Neural cell (in vitro differentiated cells): ENCODE results near the gene PROM2. TPM values are rescaled to one million over a fixed set of nuclear protein-coding genes. Genes with fewer than 3 reads are reported as not detected.

ENCODE experiments used
- H2AFZ ChIP-seq: fragments of 200-600, 300-800 bp; sonication (generic), shearing (Covaris generic); 2 replicates; pipeline ENCODE4 v1.6.0; 2014; ENCODE audit warnings: low read depth, mild to moderate bottlenecking, antibody characterized with exemption, low read length, moderate library complexity
- H3F3A ChIP-seq: fragments of 200-600 bp; shearing (Covaris generic); 2 replicates; pipeline ENCODE4 v1.6.1; 2016; ENCODE audit warnings: mild to moderate bottlenecking, moderate library complexity, mixed read lengths, antibody characterized with exemption, low read length; ENCODE audit not compliant: insufficient read depth, poor library complexity, severe bottlenecking
- H3K27ac ChIP-seq: fragments of 200-600, 300-800 bp; sonication (generic), shearing (Covaris generic); 2 replicates; pipeline ENCODE4 v1.5.1; 2014; ENCODE audit warnings: mild to moderate bottlenecking, low read length, moderate library complexity
- H3K27me3 ChIP-seq: fragments of 300-800, 200-600 bp; sonication (generic), shearing (Covaris generic); 2 replicates; pipeline ENCODE4 v1.6.0; 2014; ENCODE audit warnings: mild to moderate bottlenecking, low read depth, low read length, moderate library complexity; ENCODE audit not compliant: insufficient read depth
- H3K36me3 ChIP-seq: fragments of 300-800, 200-600 bp; sonication (generic), shearing (Covaris generic); 2 replicates; pipeline ENCODE4 v1.5.1; 2014; ENCODE audit warnings: mild to moderate bottlenecking, antibody characterized with exemption, low read length, moderate library complexity; ENCODE audit not compliant: insufficient read depth
- H3K4me2 ChIP-seq: fragments of 300-800, 200-600 bp; sonication (generic), shearing (Covaris generic); 2 replicates; pipeline ENCODE4 v1.6.0; 2014; ENCODE audit warnings: mild to moderate bottlenecking, low read length
- H3K4me3 ChIP-seq: fragments of 300-800, 200-600 bp; sonication (generic), shearing (Covaris generic); 2 replicates; pipeline ENCODE4 v1.5.1; 2014; ENCODE audit warnings: mild to moderate bottlenecking, low read length, moderate library complexity
- H3K79me2 ChIP-seq: fragments of 200-600 bp; shearing (Covaris generic); replicated peaks from 2 replicates; pipeline ENCODE4 v1.6.0; 2014; ENCODE audit warnings: mild to moderate bottlenecking, low read length, moderate library complexity; ENCODE audit not compliant: insufficient read depth
- H3K9ac ChIP-seq: fragments of 300-800, 200-600 bp; sonication (generic), shearing (Covaris generic); 2 replicates; pipeline ENCODE4 v1.6.1; 2016; ENCODE audit warnings: mild to moderate bottlenecking, low read length, mixed read lengths
- H3K9me2 ChIP-seq: fragments of 200-600 bp; shearing (Covaris generic); 2 replicates; pipeline ENCODE4 v1.6.1; 2016; ENCODE audit warnings: mild to moderate bottlenecking, low read length, mixed read lengths; ENCODE audit not compliant: insufficient read depth
- H3K9me3 ChIP-seq: fragments of 200-600, 300-800 bp; sonication (generic), shearing (Covaris generic); 2 replicates; pipeline ENCODE4 v1.6.1; 2016; ENCODE audit warnings: mild to moderate bottlenecking, mixed run types, low read length, moderate library complexity, mixed read lengths
- H4K20me1 ChIP-seq: fragments of 200-600 bp; shearing (Covaris generic); 2 replicates; pipeline ENCODE4 v1.6.1; 2016; ENCODE audit warnings: mild to moderate bottlenecking, mixed run types; ENCODE audit not compliant: insufficient read depth
- CTCF ChIP-seq: fragments of 450-650 bp; IDR thresholded peaks from 2 replicates; pipeline ENCODE4 v1.5.1; 2014; ENCODE audit warnings: antibody characterized with exemption, mild to moderate bottlenecking, moderate library complexity; ENCODE audit not compliant: poor library complexity, severe bottlenecking
- EP300 ChIP-seq: fragments of 450-650 bp; conservative IDR thresholded peaks from 2 replicates; pipeline ENCODE4 v1.6.1; 2014; ENCODE audit warnings: antibody characterized with exemption, mild to moderate bottlenecking, moderate library complexity; ENCODE audit not compliant: poor library complexity, severe bottlenecking
- EZH2 ChIP-seq: fragments of 200-600, 300-800 bp; shearing (Covaris generic), sonication (generic); IDR thresholded peaks from 2 replicates; pipeline ENCODE4 v1.6.1; 2014; ENCODE audit warnings: antibody characterized with exemption, low read length, borderline replicate concordance, mild to moderate bottlenecking; ENCODE audit not compliant: insufficient read depth, poor library complexity, severe bottlenecking
- MXI1 ChIP-seq: fragments of 450-650 bp; conservative IDR thresholded peaks from 2 replicates; pipeline ENCODE4 v1.6.1; 2014; ENCODE audit warnings: antibody characterized with exemption, mild to moderate bottlenecking; ENCODE audit not compliant: poor library complexity, severe bottlenecking
- POLR2AphosphoS5 ChIP-seq: IDR thresholded peaks from 2 replicates; pipeline ENCODE4 v1.6.1; 2012
- RAD21 ChIP-seq: fragments of 450-650 bp; conservative IDR thresholded peaks from 2 replicates; pipeline ENCODE4 v1.6.1; 2014; ENCODE audit warnings: antibody characterized with exemption, mild to moderate bottlenecking, moderate library complexity
- REST ChIP-seq: IDR thresholded peaks from 2 replicates; pipeline ENCODE4 v1.6.1; 2012; ENCODE audit warnings: borderline replicate concordance
- SMC3 ChIP-seq: fragments of 450-650 bp; conservative IDR thresholded peaks from 2 replicates; pipeline ENCODE4 v1.6.1; 2014; ENCODE audit warnings: antibody characterized with exemption, mild to moderate bottlenecking, moderate library complexity; ENCODE audit not compliant: poor library complexity
- TAF1 ChIP-seq: IDR thresholded peaks from 2 replicates; pipeline ENCODE4 v1.6.1; 2012; ENCODE audit warnings: low read depth
- polyA plus RNA-seq: library from polyadenylated mRNA; depleted of rRNA; stranded (reverse); fragments of >200 nt; gene quantifications from 2 replicates; pipeline ENCODE4 v1.2.3, GENCODE V29; 2014

PROM2 gene
- polyA plus RNA-seq, 1 donor from 2014 or later = 2.2 TPM

GRCh38 chr2:95333888-95334338, 59.7 kb downstream of the PROM2 start:
- Histone ChIP-seq H3K27me3 (no peaks in the 10 kb centered on the region), H3K27ac (no peak overlapping the region), H4K20me1 (no peaks in the 10 kb centered on the region), H3K36me3 (no peaks in the 10 kb centered on the region), H3K4me2 (no peak overlapping the region), H3F3A (no peaks in the 10 kb centered on the region), H3K9me3 (peaks cover 13% of the 10 kb centered on the region), H3K4me3 (no peak overlapping the region), H3K79me2 (no peaks in the 10 kb centered on the region), H2AFZ (no peak overlapping the region), H3K9ac (no peak overlapping the region), H3K9me2 (no peaks in the 10 kb centered on the region)
- TF ChIP-seq SMC3 (no peak), REST (no peak), MXI1 (no peak)

GRCh38 chr2:95334916-95335641, 60.8 kb downstream of the PROM2 start:
- no peak overlapping the region for H2AFZ ChIP-seq
- no peak overlapping the region for H3K9ac ChIP-seq
- H3K4me2 ChIP-seq = no peak overlapping the region
- no peak overlapping the region for H3K27ac ChIP-seq
- no peaks in the 10 kb centered on the region for H3K36me3 ChIP-seq
- no peaks in the 10 kb centered on the region for H3K79me2 ChIP-seq
- H3K4me3 ChIP-seq = no peak overlapping the region
- H3K9me3 ChIP-seq = peaks cover 13% of the 10 kb centered on the region
- H3F3A ChIP-seq = no peaks in the 10 kb centered on the region
- no peaks in the 10 kb centered on the region for H3K9me2 ChIP-seq
- TF ChIP-seq POLR2AphosphoS5 = no peak
- no peaks in the 10 kb centered on the region for H3K27me3 ChIP-seq
- no peaks in the 10 kb centered on the region for H4K20me1 ChIP-seq

GRCh38 chr2:95336406-95336805, 62.2 kb downstream of the PROM2 start:
- H3F3A ChIP-seq = no peaks in the 10 kb centered on the region
- no peaks in the 10 kb centered on the region for H4K20me1 ChIP-seq
- H3K79me2 ChIP-seq = no peaks in the 10 kb centered on the region
- H3K9me2 ChIP-seq = no peaks in the 10 kb centered on the region
- H3K4me3 ChIP-seq = no peak overlapping the region
- H3K27me3 ChIP-seq = no peaks in the 10 kb centered on the region
- no peak overlapping the region for H3K9ac ChIP-seq
- H3K4me2 ChIP-seq = no peak overlapping the region
- TF ChIP-seq EZH2 (no peak), MXI1 (no peak), TAF1 (no peak), POLR2AphosphoS5 (no peak), EP300 (no peak), SMC3 (no peak), REST (no peak), CTCF (no peak), RAD21 (no peak)
- no peak overlapping the region for H2AFZ ChIP-seq
- H3K27ac ChIP-seq = no peak overlapping the region
- H3K9me3 ChIP-seq = peaks cover 11% of the 10 kb centered on the region
- no peaks in the 10 kb centered on the region for H3K36me3 ChIP-seq
